ENCODE data around the gene MBD6. TPM values are rescaled to one million over a fixed set of nuclear protein-coding genes. Genes with fewer than 3 reads are reported as not detected.

The MBD6 gene
- 1 to 10 TPM; 1.8 to 8.2 (median 5.0) TPM for polyA plus RNA-seq (ENCODE audit: low read depth in 6 of 6)

DNA sequence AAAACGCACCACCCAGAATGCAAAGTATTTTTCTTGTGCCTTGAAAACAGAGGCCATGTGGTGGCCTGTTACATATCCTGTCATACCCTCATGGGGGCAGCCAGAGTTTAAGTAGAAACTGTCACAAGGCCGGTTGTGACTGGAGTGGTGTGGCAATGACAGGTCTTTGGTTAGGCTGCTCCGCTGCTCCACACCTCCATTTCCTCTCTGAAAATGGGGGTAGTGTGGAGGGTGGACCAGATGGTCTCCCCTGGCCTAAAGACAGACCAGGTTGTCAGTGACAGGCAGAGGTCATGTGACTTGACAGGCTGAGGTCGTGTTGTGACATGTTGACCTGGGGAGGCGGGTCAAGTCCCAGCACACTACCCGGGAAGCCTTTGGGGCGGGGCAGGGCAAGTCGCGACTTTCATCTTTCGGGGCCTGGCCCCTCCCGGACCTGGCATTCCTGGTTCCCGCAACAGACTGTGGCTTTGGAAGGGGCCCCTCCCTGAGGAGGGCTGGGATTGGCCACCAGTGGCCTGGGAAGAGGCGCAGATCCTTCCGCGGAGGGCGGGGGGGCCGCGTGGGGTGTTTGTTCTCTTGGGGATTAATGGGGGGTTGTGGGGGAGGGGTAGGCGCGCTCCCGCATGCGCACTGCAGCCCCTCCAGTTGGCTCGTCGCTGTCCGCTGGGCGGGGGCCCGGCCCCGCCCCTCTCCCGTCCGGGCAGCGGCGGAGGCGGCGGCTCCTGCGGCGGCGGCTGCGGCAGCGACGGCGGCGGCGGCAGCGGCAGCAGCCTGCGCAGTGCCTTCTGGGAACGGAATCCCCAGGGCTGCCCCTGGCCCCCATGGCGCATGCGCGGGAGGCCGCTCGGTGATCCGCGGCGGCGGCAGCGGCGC is at the start of gene MBD6:
Gene MBD6, plus strand, starts transcription at position 814 of the 876 bp plus-strand sequence. CDS start 1,480 bp downstream, outside the sequence.
- Mint-ChIP-seq H3K4me1 (peaks cover 49 to 67% (median 67%) of the 10 kb centered on the region in 3 donors), H3K27ac (peak within 1 kb of the TSS; percentile 99 to 100 (median 100)), H3K4me3 (peak within 1 kb of the TSS; percentile 93 to 99 (median 98)), H3K36me3 (peaks cover 0 to 4% of the 10 kb centered on the region in 2 donors), H3K27me3 (no peaks in the 10 kb centered on the region), H3K9me3 (no peaks in the 10 kb centered on the region)
- peak; percentile 94 for DNase-seq
- ATAC-seq (ENCODE audit: low read depth in 2 of 2) = peak; percentile 32 to 38

DNA sequence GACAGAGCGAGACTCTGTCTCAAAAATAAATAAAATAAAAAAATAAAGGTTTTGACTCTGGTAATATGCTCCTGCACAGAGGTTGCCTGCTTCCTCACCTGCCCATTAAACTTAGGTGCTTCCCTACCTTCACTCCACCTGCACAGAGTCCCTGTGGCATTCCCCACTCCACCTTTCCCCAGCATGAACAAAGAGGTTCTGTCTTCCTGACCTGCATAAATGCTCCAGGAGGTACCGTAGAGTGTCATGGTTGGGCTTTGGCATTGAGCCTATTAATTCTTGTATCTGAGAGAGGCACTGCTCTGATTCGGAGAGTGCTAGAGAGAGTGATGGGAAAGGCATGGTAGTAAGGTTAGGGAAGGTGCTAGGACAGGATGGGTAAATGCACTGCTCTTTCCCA is 49.2 kb upstream of the MBD6 start:
- Mint-ChIP-seq H3K27me3 (no peaks in the 10 kb centered on the region), H3K27ac (peak overlapping the region in 5 of 6 donors; percentile 43 to 92 (median 78)), H3K4me3 (peak overlapping the region in 3 of 8 donors; percentile 16 to 84 (median 60)), H3K36me3 (peaks cover 7 to 24% of the 10 kb centered on the region in 2 donors), H3K9me3 (no peaks in the 10 kb centered on the region), H3K4me1 (peaks cover 57 to 71% (median 65%) of the 10 kb centered on the region in 3 donors)
- no peak for DNase-seq
- ATAC-seq (ENCODE audit: low read depth in 2 of 2) = no peak

- H3K4me1 Mint-ChIP-seq = peaks cover 61 to 76% (median 68%) of the 10 kb centered on the region in 3 donors
- peak overlapping the region in 3 of 6 donors; percentile 43 to 78 (median 78) for H3K27ac Mint-ChIP-seq
- DNase-seq = no peak
- no peaks in the 10 kb centered on the region for H3K9me3 Mint-ChIP-seq
- ATAC-seq (ENCODE audit: low read depth in 2 of 2) = no peak
- H3K36me3 Mint-ChIP-seq = peaks cover 7 to 21% of the 10 kb centered on the region in 2 donors
- H3K4me3 Mint-ChIP-seq = peak overlapping the region in 5 of 8 donors; percentile 16 to 84 (median 60)
- no peaks in the 10 kb centered on the region for H3K27me3 Mint-ChIP-seq
Observed at GRCh38 chr12:57473886-57474285, 48.7 kb upstream of the MBD6 start.

GRCh38 chr12:57474430-57474829 is 48.2 kb upstream of the MBD6 start:
- DNase-seq (no peak), ATAC-seq (ENCODE audit: low read depth in 2 of 2) (no peak)
- Mint-ChIP-seq H3K27ac (peak overlapping the region; percentile 63 to 87 (median 76)), H3K4me1 (peaks cover 65 to 80% (median 73%) of the 10 kb centered on the region in 3 donors), H3K4me3 (peak overlapping the region; percentile 53 to 84 (median 69)), H3K9me3 (no peaks in the 10 kb centered on the region), H3K27me3 (no peaks in the 10 kb centered on the region), H3K36me3 (peaks cover 7 to 21% of the 10 kb centered on the region in 2 donors)

GRCh38 chr12:57474862-57475261 is 47.8 kb upstream of the MBD6 start:
- H3K4me3 Mint-ChIP-seq = peak overlapping the region; percentile 53 to 84 (median 69)
- peaks cover 70 to 80% (median 78%) of the 10 kb centered on the region in 3 donors for H3K4me1 Mint-ChIP-seq
- H3K27ac Mint-ChIP-seq = peak overlapping the region; percentile 63 to 87 (median 76)
- no peaks in the 10 kb centered on the region for H3K9me3 Mint-ChIP-seq
- H3K36me3 Mint-ChIP-seq = peaks cover 7 to 21% of the 10 kb centered on the region in 2 donors
- DNase-seq = no peak
- ATAC-seq (ENCODE audit: low read depth in 2 of 2) = no peak
- H3K27me3 Mint-ChIP-seq = no peaks in the 10 kb centered on the region

GRCh38 chr12:57475271-57476161 is 47.1 kb upstream of the MBD6 start:
- no peaks in the 10 kb centered on the region for H3K27me3 Mint-ChIP-seq
- peak overlapping the region; percentile 79 to 100 (median 98) for H3K4me3 Mint-ChIP-seq
- no peak for ATAC-seq (ENCODE audit: low read depth in 2 of 2)
- H3K4me1 Mint-ChIP-seq = peaks cover 74 to 84% (median 83%) of the 10 kb centered on the region in 3 donors
- no peak for DNase-seq
- peaks cover 7 to 21% of the 10 kb centered on the region in 2 donors for H3K36me3 Mint-ChIP-seq
- H3K27ac Mint-ChIP-seq = peak overlapping the region in 4 of 6 donors; percentile 80 to 99 (median 98)
- no peaks in the 10 kb centered on the region for H3K9me3 Mint-ChIP-seq

DNA sequence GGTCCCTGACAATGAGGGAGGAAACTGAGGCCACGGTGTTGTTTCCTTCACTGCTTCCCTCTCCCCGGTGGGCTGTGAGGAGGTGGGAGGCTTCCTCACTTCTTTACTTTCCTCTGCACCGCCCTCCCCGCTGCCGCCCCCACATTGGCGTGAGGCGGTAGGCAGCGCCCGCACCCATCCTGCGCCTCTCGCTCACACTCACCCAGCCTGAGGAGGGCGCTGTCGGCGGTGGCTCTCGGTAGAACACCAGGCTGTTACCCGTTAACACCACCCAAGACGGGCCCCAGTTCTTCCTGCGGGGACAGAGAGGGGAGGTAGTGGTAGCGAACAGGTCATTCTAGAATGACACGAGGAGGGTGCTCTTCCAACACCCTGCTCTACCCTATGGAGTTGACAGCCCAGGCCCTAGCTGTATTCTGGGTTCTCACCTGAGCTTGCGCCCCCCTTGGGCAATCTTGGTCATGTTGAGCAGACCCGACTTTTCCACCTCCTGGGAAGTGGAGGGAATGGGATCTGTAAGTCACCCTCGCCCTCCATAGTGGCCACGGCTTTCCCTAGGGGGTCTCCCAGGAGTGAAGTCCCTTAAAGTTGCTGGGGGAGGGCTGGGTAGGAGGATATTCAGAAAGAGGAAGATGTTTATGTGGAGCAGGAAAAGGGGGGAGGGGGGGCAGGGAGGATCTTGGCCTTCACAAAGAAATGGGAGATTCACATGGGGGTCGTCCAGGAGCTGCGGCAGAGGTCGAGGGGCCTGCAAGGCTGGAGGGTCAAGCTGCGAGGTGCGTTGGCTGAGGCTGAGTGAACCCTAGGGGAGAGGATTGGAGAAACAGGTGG is 46.2 kb upstream of the MBD6 start:
- Mint-ChIP-seq H3K27ac (peak overlapping the region; percentile 97 to 99 (median 99)), H3K27me3 (no peaks in the 10 kb centered on the region), H3K36me3 (peaks cover 7 to 21% of the 10 kb centered on the region in 2 donors), H3K9me3 (no peaks in the 10 kb centered on the region), H3K4me1 (peaks cover 79 to 88% (median 85%) of the 10 kb centered on the region in 3 donors), H3K4me3 (peak overlapping the region; percentile 86 to 100 (median 99))
- DNase-seq = peak; percentile 58
- ATAC-seq (ENCODE audit: low read depth in 2 of 2) = peak; percentile 43 to 51

- Mint-ChIP-seq H3K27me3 (no peaks in the 10 kb centered on the region), H3K4me1 (peaks cover 80 to 87% (median 83%) of the 10 kb centered on the region in 3 donors), H3K9me3 (no peaks in the 10 kb centered on the region), H3K36me3 (peaks cover 7 to 21% of the 10 kb centered on the region in 2 donors), H3K27ac (peak overlapping the region; percentile 97 to 99 (median 99)), H3K4me3 (peak overlapping the region; percentile 86 to 100 (median 99))
- DNase-seq (peak; percentile 31), ATAC-seq (ENCODE audit: low read depth in 2 of 2) (no peak)
Observed at GRCh38 chr12:57476993-57477709, 45.5 kb upstream of the MBD6 start.

GRCh38 chr12:57477710-57478681 is 44.6 kb upstream of the MBD6 start:
- DNase-seq = peak; percentile 55
- peaks cover 7 to 21% of the 10 kb centered on the region in 2 donors for H3K36me3 Mint-ChIP-seq
- H3K9me3 Mint-ChIP-seq = no peaks in the 10 kb centered on the region
- H3K4me3 Mint-ChIP-seq = peak overlapping the region; percentile 86 to 100 (median 99)
- peaks cover 74 to 81% (median 79%) of the 10 kb centered on the region in 3 donors for H3K4me1 Mint-ChIP-seq
- ATAC-seq (ENCODE audit: low read depth in 2 of 2) = peak; percentile 32 to 33
- no peaks in the 10 kb centered on the region for H3K27me3 Mint-ChIP-seq
- H3K27ac Mint-ChIP-seq = peak overlapping the region; percentile 97 to 99 (median 99)

GRCh38 chr12:57479043-57479375 is 43.6 kb upstream of the MBD6 start:
- peaks cover 75 to 80% (median 80%) of the 10 kb centered on the region in 3 donors for H3K4me1 Mint-ChIP-seq
- no peak for ATAC-seq (ENCODE audit: low read depth in 2 of 2)
- peak overlapping the region; percentile 97 to 99 (median 99) for H3K27ac Mint-ChIP-seq
- peaks cover 7 to 11% of the 10 kb centered on the region in 2 donors for H3K36me3 Mint-ChIP-seq
- H3K9me3 Mint-ChIP-seq = no peaks in the 10 kb centered on the region
- DNase-seq = no peak
- H3K4me3 Mint-ChIP-seq = peak overlapping the region; percentile 86 to 100 (median 99)
- no peaks in the 10 kb centered on the region for H3K27me3 Mint-ChIP-seq
